Measurements from ENCODE around the gene HAAO. TPM values are rescaled to one million over a fixed set of nuclear protein-coding genes. Genes with fewer than 3 reads are reported as not detected.

Gene HAAO
- total RNA-seq, 1 experiment from 2014 or later, result not detected

DNA sequence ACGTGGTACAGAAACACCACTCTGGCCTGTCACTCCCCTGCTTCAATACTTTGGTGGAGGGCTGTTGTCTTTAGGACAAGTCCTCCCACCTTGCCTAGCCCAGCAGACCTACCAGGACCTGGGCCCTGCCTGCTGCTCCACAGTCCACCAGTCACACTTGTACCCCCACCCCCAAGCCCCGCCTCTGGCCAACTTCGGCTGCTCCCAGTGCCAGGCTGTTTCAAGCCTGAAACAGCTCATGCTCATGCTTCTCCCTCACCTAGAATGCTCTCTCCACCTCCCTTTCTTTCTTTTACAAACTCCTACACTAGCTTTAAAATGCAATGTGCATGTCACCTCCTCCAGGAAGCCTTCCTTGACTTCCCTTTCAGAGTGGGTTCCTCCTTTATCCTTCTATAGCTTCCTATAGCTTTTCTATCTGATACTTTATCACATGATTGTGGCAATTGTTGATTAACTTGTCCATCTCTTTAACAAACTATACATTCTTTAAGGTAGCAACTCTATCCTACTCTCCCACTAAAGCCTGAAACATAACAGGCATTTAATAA, 23.6 kb downstream of the HAAO start:
- no peak for DNase-seq (ENCODE audit: low spot score)

DNA sequence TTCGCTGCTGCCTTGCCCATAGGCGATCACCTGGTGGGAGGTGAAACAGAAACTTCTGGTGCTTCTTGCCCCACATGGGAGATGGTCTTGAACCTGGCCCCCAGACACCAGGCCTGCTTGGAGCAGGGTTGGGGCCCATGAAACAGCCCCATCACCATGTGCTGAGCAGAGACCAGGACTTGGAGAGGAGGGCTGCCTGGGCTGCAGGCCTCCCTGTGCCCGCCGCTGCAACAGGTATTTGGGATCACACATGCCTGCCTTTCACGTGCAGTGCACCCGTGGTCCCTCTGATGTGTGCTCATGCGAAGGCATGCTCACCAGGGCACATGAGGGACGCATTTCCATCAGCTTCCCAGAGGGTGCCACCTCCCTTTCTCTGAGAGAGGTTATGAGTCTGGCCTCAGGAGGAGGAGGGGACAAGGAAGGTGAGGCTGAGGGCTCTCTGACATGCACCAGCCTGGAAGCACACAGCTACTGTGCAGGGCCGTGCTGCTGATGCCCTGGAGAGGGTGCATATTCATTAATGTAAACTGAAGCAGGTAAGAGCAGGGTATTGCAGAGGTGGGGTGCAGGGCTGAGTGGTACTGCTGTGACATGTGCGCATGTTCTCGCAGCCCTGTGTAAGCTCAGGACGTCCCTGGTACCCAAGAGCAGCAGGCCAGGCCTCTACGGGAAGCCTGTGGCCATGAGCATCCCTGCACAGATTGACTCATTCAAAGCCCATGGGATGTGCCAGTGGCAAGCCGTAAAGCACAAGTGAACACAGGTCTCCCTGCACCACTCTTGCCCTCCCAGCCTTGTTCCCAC, 24.3 kb downstream of the HAAO start:
- DNase-seq (ENCODE audit: low spot score), result no peak

DNA sequence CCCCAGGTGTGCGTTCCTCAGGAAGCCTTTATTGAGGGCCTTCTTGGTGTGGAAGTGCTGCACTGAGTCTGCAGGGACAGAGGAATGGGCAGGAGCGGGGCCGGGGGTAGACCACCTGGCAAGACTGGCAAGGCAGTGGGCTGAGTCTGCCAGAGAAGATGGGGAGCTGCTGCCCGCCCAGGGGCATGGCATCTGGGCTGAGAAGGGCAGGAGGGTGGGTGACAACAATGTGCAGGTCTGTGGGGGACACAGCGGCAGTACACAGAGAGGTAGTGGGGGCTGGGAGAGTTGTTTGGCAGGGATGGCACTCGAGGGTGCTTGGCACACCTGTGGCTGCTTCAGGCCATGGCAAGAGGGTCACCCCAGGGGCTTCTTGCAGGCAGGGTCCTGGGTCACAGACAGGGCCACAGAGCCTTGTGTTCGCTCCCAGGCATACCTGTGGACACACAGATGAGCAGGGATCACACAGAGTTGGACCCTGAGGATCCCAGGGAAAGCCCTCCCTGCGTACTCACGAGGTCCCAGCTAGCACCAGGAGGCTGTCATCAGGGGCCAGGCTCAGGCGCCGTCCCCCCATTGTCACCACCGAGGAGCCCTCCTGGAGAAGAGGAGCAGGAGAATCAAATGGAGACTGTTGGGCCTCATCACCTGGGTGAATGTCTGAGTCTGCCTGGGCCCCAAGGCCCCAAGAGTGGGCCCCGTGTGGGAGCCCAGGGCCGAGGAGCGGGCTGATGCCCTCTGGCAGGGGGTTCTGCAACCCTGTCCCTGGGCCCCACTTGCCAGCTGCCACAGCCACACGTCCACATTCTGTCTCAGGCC, 25.1 kb downstream of the HAAO start:
- DNase-seq (ENCODE audit: low spot score), result no peak

DNA sequence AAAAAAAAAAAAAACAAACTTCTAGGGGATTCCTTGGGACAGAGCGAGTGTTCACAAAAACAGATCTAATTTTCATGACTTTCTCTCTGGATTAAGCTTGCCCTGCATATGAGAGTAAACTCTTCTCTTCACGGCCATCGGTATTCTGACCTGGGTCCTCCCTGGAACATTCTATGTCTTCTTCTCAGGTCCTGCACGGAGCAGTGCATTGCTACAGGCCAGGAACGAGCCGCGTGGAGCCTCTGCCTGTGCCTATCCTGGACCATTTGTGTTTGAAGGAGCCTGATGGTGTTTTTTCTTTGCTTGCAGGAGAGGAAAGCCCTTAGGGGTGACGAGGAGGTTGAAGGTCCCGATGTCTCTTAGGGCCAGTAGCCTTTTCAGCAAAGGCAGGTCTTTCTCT, 26.7 kb downstream of the HAAO start:
- no peak for DNase-seq (ENCODE audit: low spot score)

DNA sequence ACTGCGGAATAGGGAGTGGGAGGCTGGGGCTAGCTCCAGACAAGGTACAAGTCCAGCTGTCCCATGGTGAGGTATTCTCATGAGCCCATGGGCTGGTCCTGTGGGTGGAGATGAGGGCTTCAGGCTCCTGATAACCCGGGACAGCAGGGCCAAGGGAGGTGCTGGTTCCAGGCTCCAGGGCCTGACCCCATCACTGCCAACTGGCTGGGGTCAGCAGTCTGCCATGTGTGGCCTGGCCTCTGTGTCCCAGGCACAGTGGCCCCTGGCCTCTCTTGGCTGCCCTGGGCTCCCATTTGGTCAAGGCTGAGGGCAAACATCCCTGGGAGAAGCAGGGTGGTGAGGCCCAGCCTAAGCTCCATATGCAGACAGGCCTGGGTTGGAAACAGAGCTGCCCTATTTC, 27.5 kb downstream of the HAAO start:
- DNase-seq (ENCODE audit: low spot score), result no peak

DNA sequence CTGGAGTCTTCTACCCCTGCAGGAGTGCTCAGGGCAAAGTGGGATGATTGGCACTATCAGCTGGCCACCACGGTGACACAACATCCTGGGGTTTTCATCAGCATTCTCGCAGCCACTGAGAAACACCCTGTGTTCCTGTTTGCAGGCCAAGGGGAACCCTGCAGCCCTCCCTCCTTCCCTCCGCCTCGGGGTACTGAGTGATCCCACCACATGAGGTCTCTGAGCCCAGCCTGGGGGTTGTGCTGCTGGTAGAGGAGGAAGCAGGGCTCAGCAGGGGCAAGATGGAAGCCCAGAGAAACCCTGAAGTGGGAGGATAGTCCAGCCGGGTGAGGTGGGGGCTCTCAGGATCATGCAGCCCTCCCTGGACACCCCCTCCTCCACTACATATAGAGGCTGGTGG, 28.3 kb downstream of the HAAO start, which contains the start of gene OXER1:
Gene OXER1, minus strand, starts transcription at position 40 of the 400 bp plus-strand sequence. CDS start 73 bp downstream, outside the sequence.
- no peak for DNase-seq (ENCODE audit: low spot score)

DNA sequence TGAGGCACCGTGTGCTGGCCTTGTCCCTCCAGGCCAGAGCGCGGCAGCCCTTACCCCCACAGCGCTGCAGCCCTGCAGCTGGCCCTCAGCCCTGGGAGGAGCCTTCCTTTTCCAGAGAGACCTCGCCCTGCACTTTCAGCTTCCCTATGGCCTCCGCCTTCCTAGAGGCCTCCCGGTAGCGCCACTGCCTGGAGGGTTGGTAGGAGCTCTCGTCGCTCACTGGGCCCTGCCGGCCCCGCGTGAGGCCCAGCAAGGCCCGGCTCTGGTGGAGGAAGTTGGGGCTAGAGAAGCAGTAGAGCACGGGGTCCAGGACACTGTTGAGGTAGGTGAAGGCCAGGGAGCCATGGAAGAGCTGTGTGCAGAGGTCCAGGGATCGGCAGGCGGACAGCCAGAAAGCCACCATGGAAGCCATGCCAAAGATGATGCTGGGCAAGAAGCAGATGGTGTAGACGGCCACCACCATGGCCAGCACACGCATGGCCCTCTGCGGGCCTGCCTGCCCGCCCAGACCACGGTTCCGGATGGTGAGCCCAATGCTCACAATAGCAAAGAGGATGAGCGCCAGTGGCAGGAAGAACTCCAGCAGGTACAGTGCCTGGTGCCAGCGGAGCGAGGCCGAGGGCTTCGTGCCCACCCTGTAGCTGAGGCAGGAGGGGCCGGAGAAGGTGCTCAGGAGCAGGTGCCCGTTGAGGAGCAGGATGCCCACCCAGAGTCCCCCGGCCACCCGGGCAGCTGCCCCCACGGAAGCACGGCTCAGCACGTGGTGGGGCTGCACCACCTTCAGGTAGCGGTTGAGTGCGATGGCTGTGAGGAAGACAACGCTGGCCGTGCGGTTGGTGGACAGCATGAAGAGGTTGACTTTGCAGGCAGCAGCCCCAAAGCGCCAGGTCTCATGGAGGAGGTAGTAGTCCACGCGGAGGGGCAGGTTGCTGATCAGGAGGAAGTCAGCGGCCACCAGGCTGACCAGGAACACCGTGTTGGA, 29.3 kb downstream of the HAAO start:
- DNase-seq (ENCODE audit: low spot score), result no peak

DNA sequence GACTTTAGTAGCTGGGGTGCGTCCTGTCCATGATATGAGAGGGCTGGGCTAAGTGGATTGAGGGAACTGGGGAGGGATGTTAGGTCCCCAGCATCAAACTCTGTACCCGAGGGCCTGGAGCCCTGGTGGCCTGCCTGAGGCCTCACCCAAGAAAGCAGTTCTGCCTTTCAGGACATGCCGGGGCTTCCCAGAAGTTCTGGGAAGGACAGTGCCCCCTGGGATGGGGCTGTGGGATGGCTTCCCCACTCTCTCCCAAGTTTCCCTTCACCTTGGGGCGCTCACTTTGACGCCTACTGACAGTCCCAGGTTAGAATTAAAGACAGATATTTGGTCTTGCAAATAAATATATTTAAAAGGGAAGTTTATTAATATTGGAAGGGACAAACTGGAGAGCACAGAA, 30.2 kb downstream of the HAAO start:
- DNase-seq (ENCODE audit: low spot score), result no peak

DNA sequence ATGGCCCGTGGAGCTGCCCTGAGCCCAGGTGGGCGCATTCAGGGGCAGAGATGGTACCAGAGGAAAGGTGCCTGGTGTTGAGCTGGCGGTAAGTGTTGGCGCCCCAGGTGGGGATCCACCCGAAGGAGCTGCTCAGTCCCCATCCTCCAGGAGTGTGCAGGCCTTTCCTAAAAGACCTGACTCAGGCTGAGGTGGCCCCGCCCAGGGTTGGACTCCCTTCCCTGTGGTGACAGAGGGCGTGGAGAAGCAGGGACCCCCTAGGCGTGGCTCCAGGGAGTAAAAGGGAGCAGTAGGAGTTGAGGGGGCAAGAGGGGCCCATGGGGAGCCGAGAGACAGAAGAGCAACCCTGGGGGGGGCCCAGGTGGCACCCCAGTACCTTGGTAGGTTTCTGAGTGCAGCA, 30.8 kb downstream of the HAAO start:
- no peak for DNase-seq (ENCODE audit: low spot score)

DNA sequence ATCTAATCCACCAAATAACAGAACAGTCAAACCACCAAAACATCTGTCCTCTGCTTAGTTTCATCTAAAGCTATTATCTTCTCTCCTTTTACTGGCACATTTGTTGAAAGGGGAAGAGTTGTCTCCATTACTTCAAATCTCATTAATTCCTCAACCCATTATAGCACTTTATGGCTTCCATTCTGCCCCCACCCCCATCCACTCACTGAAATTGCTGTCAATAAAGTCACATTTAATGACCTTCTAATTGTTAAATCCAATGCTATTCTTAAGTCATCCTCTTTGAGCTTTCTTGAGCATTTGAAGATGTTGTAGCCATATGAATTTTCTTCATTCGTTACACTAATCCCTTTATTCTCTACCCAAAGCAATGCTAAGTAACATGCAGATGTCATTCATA, 33.6 kb downstream of the HAAO start:
- no peak for DNase-seq (ENCODE audit: low spot score)

DNA sequence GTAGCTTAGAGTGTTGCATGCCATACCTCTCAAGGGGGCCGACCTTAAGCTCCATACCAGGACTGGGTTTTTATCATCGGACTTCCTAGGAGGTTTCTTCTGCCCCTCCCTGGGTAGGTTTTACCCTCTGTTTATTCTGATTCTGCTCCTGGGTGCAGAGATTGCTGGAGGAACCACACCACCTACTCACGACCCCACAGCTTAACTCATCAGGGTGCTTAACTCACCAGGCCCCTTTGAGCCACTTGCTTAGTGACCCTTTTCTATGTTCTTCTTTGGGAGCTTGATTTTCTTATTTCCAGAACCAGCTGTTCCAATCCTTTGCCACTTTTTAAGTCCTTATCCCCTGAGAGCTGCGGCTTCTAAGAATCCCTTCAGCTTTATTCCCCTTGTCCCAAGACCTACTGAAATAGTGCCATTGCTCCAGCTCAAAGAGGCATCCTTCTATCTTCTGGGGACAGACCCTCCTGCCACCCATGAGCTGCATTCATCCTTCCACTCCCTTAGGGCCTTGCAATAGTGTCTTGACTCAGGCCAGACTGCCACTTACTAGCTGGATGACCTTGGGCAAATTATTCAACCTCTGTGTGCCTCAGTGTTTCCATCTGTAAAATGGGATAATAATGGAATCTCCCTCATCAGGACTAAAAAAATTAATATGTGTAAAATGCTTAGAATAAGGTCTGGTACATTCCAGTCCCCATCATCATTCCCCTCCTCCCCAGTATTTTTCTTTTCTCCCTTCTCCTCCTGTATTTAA, 34.2 kb downstream of the HAAO start:
- no peak for DNase-seq (ENCODE audit: low spot score)

DNA sequence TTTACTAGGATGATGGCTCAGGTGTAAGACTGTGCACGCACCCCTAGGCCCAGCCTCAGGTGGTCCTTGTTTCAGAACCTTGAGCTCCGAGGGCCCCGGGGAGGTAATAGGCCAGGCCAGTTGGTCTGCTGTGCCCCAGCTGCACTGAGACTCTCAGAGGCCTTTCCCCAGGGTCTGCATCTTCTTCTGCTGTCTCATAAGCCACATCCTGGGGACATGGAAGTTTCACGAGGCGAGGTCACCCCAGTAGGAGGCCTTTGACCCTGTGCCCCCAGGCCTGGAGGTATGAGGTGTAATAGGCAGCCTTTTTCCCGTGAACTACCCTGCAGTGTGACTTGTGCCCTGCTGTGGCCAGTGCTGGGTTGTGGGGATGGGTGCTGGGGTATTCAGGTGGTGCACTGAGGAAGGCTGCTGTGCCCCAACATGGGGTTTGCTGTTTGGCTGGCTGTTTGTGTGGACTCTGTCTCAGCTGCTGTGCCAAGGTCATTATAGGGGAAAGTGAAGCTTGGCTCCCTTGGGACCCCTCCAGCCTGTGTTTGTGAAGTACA, 35.3 kb downstream of the HAAO start:
- DNase-seq (ENCODE audit: low spot score), result no peak

DNA sequence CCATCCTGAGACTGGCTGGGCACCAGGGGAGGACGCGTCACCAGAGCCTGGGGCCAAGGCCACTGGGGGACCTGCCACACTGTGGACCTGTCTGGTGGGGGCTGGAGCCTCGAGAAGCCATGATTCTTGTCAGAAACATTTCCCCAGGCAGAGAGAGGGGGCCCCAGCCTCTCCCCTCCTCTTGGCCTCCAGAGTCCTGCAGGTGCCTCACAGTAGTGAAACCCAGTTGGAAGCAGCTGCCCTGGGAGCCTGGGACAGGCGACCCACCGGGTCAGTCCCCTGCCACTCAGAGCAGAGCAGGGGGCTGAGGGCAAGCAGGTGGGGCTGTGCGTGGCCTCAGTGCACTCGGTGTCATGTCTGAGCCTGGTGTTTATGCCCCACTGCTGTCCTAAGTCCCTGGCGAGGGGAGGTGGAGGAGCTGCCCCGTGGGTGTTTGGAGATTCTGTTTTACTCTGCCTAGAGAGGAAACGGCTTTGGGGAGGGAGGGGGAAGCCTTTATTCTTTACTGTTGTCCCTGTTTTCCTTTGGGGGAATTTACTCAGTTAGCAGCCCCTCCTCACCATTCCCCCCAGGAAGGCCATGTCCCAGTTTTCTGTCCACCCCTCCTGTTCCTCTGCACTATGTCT, 36.1 kb downstream of the HAAO start:
- no peak for DNase-seq (ENCODE audit: low spot score)

DNA sequence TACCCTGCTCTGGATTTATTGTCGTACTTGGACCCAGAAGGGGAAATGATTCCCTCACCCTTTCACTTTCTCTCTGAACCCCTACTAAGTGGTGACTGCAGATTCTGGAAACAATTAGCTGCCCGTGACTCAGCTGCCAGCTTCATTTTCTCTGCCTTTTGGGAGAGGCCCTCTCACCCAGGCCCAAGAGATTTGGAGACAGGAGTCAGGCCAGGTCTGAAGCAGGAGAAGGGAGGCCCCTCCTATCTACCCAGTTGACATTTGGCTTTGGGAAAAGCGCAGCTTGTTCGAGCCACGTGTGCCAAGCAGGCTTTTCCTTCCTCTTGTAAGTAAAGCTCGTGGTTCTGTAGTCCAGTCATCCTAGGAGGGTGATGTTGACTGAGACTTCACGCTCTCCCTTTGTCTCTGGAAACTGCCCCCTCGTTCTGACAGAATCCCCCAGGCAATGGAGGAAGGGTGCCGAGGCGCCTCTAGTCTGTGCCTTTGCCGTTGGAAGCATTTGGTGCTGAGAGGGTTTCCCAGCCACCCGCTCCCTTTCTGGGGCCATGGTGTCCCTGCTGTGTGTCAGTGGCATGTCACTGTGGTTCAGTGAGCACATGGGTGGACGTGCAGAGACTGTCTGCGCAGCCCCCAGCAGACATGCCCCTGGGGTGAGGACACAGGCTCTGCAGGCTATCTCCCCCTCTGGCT, 37.0 kb downstream of the HAAO start:
- no peak for DNase-seq (ENCODE audit: low spot score)

DNA sequence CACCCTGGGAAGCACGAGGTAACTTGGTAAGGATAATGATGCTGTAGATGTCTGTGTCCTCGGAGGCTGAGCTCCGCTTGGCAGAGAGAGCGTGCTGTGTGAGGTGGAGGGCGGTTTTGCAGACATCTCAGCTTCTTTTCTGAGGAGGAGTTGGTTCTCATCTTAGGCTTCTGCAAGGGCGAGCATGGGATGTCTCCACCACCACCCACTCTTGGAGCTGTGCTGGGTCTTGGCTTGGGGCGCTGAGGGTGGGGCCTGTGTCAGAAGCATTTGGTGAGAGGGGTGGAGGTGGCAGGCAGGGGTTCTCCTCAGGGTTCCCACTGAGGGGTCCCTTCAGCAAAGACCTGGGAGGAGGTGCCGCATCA, 37.6 kb downstream of the HAAO start:
- no peak for DNase-seq (ENCODE audit: low spot score)

DNA sequence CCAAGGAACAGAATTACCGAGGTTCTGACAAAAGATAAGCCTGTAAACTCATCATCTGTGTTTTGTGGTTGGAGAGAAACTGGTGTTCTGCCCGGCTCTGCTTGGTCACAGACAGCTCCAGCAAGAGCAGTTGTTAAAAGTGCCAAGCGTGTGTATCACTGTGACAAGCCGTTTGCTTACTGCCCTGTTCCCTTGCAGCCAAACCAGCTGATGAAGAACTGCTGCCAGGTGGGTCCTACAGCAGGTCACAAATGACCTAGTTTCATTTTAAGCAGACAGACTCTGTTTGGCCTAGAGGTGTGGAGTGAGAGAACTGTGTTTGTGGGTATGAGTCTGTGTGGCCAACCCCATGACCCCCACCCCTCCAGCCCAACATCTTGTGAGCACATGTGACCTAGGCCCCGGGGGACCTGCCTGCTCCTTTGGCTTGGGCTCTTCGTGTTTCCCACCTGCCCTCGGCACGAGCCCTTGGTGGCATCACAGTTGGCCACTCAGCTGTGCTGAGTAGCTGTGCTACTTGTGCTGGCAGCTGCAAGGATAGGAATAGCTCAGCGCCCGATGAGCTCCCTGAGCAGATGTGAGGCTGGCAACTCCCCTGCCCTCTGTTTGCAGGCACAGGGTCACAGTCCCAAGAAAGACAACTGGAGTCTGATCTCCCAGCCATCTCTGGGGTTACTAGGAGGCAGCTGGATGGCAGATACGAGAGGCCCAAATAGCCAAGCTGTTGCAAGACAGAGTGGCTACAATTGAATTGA, 38.2 kb downstream of the HAAO start:
- DNase-seq (ENCODE audit: low spot score), result no peak

DNA sequence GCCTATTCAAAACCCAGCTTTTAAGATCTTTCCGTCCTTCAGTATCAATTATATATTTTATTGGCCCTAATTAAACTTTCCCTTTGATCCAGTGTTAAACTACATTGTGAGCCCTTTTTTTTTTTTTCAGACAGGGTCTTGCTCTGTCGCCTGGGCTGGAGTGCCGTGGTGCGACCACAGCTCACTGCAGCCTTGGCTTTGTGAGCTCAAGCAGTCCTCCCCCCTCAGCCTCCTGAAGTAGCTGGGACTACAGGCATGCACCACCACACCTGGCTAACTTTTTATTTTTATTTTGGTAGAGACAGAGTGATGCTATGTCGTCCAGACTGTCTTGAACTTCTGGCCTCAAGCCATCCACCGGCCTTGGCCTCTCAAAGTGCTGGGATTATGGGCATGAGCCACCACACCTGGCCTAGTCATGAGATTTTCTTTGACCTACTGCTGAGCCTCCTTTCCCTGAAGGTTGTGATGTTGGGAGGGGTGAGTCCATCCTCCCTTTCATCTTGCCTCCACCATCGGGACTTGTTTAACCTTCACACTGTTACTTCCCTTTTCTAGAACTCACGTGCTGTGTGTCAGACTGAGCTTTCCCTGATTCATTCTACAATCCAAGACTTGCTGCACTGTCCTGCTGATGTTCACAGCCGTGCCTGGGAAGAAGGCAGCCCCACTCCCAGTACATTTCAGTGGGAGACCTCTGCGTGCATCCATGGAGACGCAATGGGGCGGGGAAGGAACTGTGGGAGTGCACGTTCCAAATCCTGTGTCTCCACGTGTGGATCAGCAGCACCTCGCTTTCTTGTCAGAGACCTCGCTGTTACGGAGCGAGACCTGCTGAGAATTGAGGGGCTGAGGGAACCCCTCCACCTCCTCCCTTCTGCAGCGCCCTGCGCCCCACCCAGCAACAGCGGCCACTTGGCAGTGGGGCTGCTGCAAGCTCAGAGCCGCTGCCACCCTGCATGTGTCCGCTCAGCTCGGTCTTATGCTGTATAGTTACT, 39.3 kb downstream of the HAAO start:
- no peak for DNase-seq (ENCODE audit: low spot score)
